HG03432 (cell line): ENCODE data around the gene RAD51B.

Source experiments
- ATAC-seq: cut with Tn5 transposase; IDR thresholded peaks from one replicate; pipeline ENCODE4 v1.9.1; 2021; ENCODE audit warnings: mild to moderate bottlenecking, moderate library complexity; ENCODE audit not compliant: unreplicated experiment

Gene RAD51B

DNA sequence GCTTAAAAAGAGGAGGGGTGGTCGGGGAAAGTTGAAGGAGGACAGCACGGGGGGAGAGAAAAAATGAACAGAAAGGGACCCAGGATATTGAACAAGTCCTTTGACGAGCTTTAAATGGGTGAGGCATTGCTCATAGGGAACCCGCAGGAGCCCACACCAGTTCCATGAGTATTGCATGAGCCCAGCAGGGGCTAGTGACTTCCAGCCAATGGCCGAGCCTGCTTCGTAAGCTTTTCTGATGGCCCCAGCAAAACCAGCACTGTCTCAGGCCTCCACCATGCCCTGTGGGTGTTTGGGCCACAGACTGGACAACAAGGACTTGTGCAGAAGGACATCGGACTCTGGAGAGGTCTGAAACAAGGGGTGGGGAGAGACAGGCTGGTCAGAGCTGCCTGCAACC is 863.7 kb downstream of the RAD51B start:
- no peak for ATAC-seq

GRCh38 chr14:68684466-68685418 is 865.2 kb downstream of the RAD51B start:
- no peak for ATAC-seq

- ATAC-seq, result peak; percentile 81
These were observed 866.0 kb downstream of the RAD51B start for GRCh38 chr14:68685419-68686204.

DNA sequence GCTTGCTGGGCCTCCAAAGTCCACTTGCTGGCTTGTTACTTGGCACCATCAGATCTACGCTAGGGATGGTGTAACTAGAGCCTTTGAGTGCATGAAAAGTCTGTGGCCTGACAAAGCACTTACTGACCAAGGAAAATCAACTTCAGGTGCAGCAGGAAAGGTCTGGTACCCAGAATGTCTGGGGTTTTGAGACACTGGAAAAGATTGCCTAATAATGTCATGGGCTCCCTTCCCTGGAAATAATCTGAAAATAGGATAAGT is 866.6 kb downstream of the RAD51B start:
- no peak for ATAC-seq

DNA sequence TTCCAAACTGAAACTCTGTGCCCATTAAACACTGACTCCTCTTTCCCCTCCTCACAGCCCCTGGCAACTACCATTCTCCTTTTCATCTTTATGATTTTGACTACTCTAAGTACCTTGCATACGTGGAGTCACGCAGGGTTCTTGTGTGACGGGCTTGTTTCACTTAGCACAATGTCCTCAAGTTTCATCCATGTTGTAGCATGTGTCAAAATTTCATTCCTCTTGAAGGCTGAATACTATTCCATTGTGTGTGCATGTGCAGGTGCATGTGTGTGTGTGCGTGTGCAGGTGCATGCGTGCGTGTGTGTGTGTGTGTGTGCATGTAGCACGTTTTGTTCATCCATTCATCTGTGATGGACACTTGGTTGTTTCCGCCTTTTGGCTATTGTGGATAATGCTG is 867.1 kb downstream of the RAD51B start:
- no peak for ATAC-seq

DNA sequence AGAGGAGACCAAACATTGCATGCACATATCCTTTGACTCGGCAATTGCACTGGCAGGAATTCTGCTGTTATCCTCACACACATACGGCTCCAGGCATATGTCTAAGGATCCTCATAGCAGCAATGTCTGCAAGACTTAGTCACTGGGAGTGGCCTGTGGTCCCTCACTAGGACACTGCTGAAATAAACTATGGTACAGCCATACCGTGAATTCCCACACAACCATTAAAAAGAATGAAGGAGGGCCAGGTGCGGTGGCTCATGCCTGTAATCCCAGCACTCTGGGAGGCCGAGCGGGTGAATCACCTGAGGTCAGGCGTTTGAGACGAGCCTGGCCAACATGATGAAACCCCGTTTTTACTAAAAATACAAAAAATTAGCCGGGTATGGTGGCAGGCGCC is 868.2 kb downstream of the RAD51B start:
- ATAC-seq, result no peak

- ATAC-seq, result no peak
These were observed 869.3 kb downstream of the RAD51B start for GRCh38 chr14:68688872-68689371.

- no peak for ATAC-seq
These were observed 869.9 kb downstream of the RAD51B start for GRCh38 chr14:68689511-68689910.

DNA sequence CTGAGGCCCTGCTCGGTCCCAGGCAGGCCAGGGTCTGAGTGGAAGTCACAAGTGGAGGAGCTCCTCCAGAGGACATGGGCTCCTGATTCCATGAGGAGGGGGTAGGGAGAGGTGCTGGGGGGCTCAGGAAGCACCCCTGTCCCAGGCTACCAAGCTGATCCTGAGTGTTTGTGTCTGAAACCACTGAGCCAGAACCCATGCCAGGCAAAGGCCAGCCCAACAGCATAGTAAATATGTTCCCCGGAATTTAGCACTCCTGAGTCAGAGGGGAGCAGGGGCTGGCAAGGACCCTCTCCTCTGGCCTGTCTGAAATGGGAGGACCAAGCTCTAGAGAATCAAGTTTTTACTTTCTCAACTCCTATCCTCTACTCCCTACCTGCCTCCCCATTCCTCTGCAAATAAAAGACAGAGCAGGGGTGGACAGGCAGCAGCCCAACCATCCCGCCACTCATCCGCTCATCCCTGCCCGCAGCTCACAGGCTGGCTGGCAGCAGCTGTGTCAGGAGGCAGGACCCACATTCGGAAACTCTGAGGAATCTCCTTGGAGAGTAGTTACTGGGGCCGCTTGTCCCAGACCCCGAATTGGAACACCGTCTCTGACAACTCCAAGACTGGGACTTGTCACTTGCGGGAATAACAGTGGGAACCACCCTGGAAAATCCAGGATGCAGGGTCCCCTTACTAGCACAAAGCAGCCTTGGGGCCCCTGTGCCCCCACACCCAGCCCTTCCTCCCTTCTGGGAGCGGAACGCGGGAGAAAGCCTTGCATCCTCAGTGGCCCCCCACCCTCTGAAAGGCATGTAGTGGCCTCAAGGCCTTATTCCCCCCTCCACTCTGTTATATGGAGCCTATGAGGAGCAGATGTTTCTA is 870.7 kb downstream of the RAD51B start:
- no peak for ATAC-seq

DNA sequence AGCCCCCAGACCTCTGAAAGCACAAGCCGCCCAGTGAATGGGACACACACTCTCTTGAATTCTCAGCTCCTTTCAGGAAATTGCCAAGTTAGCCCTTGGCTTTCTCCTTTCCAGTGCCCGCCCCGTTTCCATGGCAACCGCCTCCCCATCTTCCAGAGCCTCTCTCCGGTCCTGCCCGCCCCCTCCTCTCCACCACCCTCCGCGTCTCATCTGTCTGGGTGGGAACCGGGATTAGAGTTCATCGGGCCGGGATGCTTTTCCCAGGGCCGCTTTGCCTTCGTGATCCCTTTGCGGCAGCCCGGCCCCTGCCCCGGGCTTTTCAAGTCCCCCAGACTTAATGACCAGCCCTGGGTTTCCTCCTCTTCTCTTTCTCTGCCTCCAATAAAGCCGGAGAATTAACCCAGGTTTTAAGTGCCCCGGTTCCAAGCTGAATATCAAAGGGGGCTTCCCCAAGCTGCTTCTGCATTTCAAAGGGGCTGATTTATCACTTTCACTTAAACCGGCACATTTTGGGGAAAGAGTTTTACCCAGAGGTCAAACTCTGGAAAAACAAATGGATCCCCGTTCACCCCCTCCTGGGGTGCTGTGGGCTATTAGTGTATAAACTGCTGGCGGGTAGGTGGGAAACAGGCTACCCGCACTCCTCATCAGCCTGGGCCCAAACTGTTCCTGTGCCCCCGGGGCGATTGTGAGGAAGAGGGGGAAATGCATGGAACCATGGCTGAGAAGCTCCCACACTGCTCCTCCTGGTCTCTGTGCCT is 871.6 kb downstream of the RAD51B start:
- no peak for ATAC-seq

- ATAC-seq, result no peak
These were observed 872.2 kb downstream of the RAD51B start for GRCh38 chr14:68691792-68692118.

DNA sequence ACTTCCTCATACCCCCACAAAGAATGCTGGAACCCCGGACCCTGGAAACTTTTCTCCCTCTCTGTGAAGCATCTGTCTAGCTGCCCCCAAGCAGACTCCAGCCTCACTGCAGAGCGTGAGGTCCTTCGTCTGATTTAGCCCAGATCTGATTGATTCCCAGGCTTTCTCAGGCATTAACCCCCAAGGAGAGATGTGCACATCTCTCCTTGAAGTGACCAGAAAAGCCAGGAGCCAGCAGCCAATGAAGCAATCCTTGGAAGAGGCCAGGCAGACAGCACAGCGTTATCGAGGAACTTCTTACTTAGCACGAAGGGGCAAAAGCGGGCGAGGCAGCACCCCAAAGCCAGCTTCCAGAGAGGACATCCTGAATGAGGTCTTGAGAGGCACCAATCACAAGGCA is 872.6 kb downstream of the RAD51B start:
- ATAC-seq, result no peak

DNA sequence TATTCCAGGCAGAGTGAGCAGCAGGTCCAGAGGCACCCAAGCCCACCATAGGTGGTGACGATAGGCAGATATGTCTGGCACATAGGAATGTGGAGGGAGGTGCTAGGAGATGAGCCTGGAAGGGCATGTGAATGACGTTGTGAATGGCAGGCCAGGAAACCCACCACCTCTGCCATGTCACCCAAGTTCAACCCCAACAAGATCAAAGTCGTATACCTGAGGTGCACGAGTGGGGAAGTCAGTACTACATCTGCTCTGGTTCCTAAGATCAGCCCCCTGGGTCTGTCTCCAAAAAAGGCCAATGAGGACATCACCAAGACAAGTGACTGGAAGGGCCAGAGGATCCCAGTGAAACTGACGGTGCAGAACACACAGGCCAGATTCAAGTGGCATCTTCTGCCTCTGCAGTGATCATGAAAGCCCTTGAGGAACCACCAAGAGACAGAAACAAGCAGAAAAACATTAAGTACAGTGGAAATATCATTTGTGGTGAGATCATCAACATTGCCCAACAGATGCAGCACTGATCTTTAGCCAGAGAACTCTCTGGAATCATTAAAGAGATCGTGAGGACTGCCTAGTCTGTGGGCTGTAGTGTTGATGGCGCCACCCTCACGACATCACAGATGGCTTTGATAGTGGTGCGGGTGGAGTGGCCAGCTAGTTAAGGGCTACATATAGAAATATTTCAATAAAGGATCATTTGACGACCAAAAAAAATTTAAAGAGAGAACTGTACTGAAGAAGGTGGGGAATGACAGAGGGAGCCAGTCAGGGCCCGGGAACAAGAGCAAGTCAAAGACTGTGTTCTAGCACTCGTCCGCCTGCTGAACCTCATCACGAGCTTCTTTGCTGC is 873.6 kb downstream of the RAD51B start:
- ATAC-seq, result no peak

DNA sequence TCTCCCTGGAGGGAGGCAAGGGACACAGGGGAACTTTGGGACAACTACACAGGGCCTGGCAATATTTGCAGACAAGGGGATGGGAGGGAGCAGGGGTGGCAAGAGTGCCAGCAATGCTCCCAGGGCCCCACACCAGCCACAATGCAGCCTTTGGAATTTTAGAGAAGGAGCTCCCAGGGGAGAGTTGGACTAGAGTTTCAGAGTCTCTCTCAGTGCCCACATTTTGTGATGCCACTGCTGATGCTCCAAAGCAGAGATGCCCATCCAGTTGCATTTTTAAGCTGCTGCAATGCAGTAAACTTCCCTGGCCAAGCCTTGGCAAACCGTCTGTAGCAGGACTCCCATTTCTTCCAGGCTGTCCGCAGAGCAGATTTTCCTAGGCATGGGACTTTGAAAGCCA is 874.3 kb downstream of the RAD51B start:
- no peak for ATAC-seq

- no peak for ATAC-seq
These were observed 875.1 kb downstream of the RAD51B start for GRCh38 chr14:68694516-68695235.

DNA sequence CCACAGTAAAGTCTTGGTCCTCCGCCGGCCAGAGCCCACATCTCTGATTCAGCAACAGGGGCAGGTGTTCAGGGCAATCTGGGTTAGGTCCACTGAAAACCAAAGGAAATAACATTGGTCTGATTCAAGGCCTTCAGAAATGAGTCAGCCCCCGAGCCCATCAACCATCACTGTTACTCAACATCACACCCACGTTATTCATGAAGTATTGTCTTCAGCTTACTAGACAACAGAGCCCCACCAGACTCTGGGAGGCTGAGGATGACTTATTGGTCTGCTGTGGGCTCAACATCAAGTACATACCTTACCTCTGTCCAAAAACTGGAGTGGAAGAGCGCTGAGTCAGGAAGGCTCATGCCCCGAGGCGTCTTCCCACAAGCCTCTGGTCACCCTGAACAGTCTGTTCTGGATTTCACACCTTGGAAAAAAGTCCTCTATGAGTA is 875.8 kb downstream of the RAD51B start:
- peak; percentile 94 for ATAC-seq

DNA sequence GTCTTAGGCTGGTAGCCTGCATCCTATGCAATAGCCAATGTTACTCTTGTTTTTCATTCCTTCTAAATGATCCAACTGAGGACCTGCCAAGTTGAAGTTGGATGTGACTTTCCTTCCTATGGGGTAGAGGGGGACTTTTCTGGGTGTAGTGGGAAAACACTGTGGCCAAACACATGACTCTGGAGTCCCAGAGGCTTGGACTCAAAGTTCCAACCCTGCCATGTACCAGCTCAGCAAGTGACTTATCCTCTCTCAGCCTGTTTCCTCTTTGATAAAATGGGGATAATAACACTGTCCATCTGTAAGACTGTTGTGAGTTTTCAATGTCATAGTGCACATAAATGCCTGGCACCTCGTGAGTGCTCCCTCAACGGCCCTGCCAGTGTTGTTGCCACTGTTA is 876.3 kb downstream of the RAD51B start:
- ATAC-seq, result no peak

GRCh38 chr14:68696266-68696665 is 876.7 kb downstream of the RAD51B start:
- ATAC-seq, result no peak
